A549 (cell line): ENCODE measurements around the gene TGIF1. TPM values are rescaled to one million over a fixed set of nuclear protein-coding genes. Genes with fewer than 3 reads are reported as not detected.

Experiments
- ATAC-seq, 2 experiments: fragments of 200-7000 bp in 1 of 2; fragments of >200 bp in 1 of 2; cut with Nextera tagmentation in 1 of 2; cut with Tn5 transposase in 1 of 2; 3 replicates each; pipeline versions ENCODE4 v1.8.0 to v1.9.1; 2018 to 2020; ENCODE audit warnings: mild to moderate bottlenecking in 1 of 2, moderate library complexity in 1 of 2
- CTCF ChIA-PET: fragments of 300-600 bp; sonication (Branson Sonifier 250); formaldehyde crosslinking; extraction: SDS; loops from one replicate; lab custom pipeline; 2021; ENCODE audit warnings: antibody characterized with exemption, inconsistent platforms; lab: Yijun Ruan, JAX
- POLR2A ChIA-PET: fragments of 350-600 bp; formaldehyde crosslinking; extraction: SDS; loops from one replicate; lab custom pipeline; 2021; ENCODE audit warnings: antibody characterized with exemption, inconsistent platforms; lab: Yijun Ruan, JAX
- DNase-seq, 2 experiments: peaks; one replicate each; pipeline versions ENCODE4 v3.0.0 to v3.0.0-alpha.2; 2011 to 2016; ENCODE audit warnings: low read depth in 1 of 2, low spot score in 1 of 2
- FAIRE-seq: peaks from 2 replicates; lab custom pipeline; 2011; peaks lifted over from hg19 to GRCh38; lab: Jason Lieb, UNC
- H3K27ac ChIP-seq, 2 experiments: fragments of >200 bp; sonication (Bioruptor Twin); formaldehyde crosslinking; 3 replicates each; pipeline ENCODE4 v1.5.1; 2016 to 2017
- H3K4me1 ChIP-seq: fragments of >200 bp; sonication (Bioruptor Twin); formaldehyde crosslinking; 3 replicates; pipeline ENCODE4 v1.6.1; 2016
- H3K4me2 ChIP-seq: fragments of >200 bp; sonication (Bioruptor Twin); formaldehyde crosslinking; 3 replicates; pipeline ENCODE4 v1.6.1; 2016
- H3K4me3 ChIP-seq: fragments of >200 bp; sonication (Bioruptor Twin); formaldehyde crosslinking; 3 replicates; pipeline ENCODE4 v1.5.1; 2016
- H3K9me3 ChIP-seq: fragments of >200 bp; sonication (Bioruptor Twin); formaldehyde crosslinking; 3 replicates; pipeline ENCODE4 v1.6.1; 2016
- CEBPB ChIP-seq, 2 experiments: fragments of >200 bp in 1 of 2; sonication (Bioruptor Twin) in 1 of 2; formaldehyde crosslinking in 1 of 2; IDR thresholded peaks; 2 replicates each; pipeline ENCODE4 v1.6.1; 2012 to 2016
- CHD4 ChIP-seq: fragments of 200-600 bp; sonication (generic); IDR thresholded peaks from 2 replicates; pipeline ENCODE4 v1.6.1; 2016; ENCODE audit warnings: antibody characterized with exemption, mild to moderate bottlenecking, borderline replicate concordance
- EHF ChIP-seq: fragments of 250-450 bp; sonication (Bioruptor Pico); IDR thresholded peaks from 2 replicates; pipeline ENCODE4 v1.5.0; 2020; ENCODE audit warnings: mild to moderate bottlenecking
- FOSL2 ChIP-seq, 2 experiments: fragments of 450-650 bp in 1 of 2; fragments of >200 bp in 1 of 2; sonication (Bioruptor Twin) in 1 of 2; formaldehyde crosslinking; IDR thresholded peaks; 2 replicates each; pipeline versions ENCODE4 v1.5.0 to v1.6.1; 2016 to 2020; ENCODE audit warnings: mild to moderate bottlenecking in 1 of 2, moderate library complexity in 1 of 2
- HDAC2 ChIP-seq: fragments of 200-600 bp; sonication (generic); IDR thresholded peaks from 2 replicates; pipeline ENCODE4 v1.6.1; 2016
- HEYL ChIP-seq: fragments of 250-450 bp; sonication (Bioruptor Pico); IDR thresholded peaks from 2 replicates; pipeline ENCODE4 v1.8.0; 2021; ENCODE audit warnings: mild to moderate bottlenecking, moderate library complexity
- HOXA7 ChIP-seq: fragments of 250-450 bp; sonication (Bioruptor Pico); IDR thresholded peaks from 2 replicates; pipeline ENCODE4 v1.5.0; 2020; ENCODE audit warnings: mild to moderate bottlenecking, moderate library complexity
- HOXB13 ChIP-seq: fragments of 250-450 bp; sonication (Bioruptor Pico); IDR thresholded peaks from 2 replicates; pipeline ENCODE4 v1.5.0; 2020; ENCODE audit warnings: low read depth, mild to moderate bottlenecking, moderate library complexity
- JUNB ChIP-seq: fragments of >200 bp; sonication (Bioruptor Twin); formaldehyde crosslinking; IDR thresholded peaks from 2 replicates; pipeline ENCODE4 v1.6.1; 2016
- MYC ChIP-seq: IDR thresholded peaks from 2 replicates; pipeline ENCODE4 v1.6.1; 2012; ENCODE audit warnings: mild to moderate bottlenecking, inconsistent platforms, low read length, improper control_type of control experiment, borderline replicate concordance
- NFE2L2 ChIP-seq: fragments of 150-350 bp; conservative IDR thresholded peaks from 2 replicates; pipeline ENCODE4 v1.6.1; 2014; ENCODE audit warnings: low read length
- NR3C1 ChIP-seq: fragments of >200 bp; sonication (Bioruptor Twin); formaldehyde crosslinking; IDR thresholded peaks from 3 replicates; pipeline ENCODE4 v1.6.1; 2017
- PHF8 ChIP-seq: fragments of 200-600 bp; sonication (generic); IDR thresholded peaks from 2 replicates; pipeline ENCODE4 v1.6.1; 2016; ENCODE audit warnings: low read depth, mild to moderate bottlenecking, antibody characterized with exemption, moderate library complexity, borderline replicate concordance
- POLR2A ChIP-seq: IDR thresholded peaks from 2 replicates; pipeline ENCODE4 v1.6.1; 2012; ENCODE audit warnings: mild to moderate bottlenecking, low read length
- RFX5 ChIP-seq: fragments of 450-650 bp; IDR thresholded peaks from 2 replicates; pipeline ENCODE4 v1.7.1; 2014; ENCODE audit warnings: antibody characterized with exemption, mild to moderate bottlenecking, moderate library complexity
- SMC3 ChIP-seq: fragments of >200 bp; sonication (Bioruptor Twin); formaldehyde crosslinking; IDR thresholded peaks from 3 replicates; pipeline ENCODE4 v1.6.1; 2018; ENCODE audit warnings: inconsistent platforms
- TP53 ChIP-seq: fragments of 250-450 bp; sonication (Bioruptor Pico); IDR thresholded peaks from 2 replicates; pipeline ENCODE4 v1.5.0; 2021; ENCODE audit warnings: mild to moderate bottlenecking, moderate library complexity
- ZC3H11A ChIP-seq: fragments of 450-650 bp; IDR thresholded peaks from 2 replicates; pipeline ENCODE4 v1.6.1; 2014; ENCODE audit warnings: antibody characterized with exemption, mild to moderate bottlenecking
- ZFP36 ChIP-seq: fragments of 450-650 bp; IDR thresholded peaks from 2 replicates; pipeline ENCODE4 v1.6.1; 2014; ENCODE audit warnings: borderline replicate concordance; ENCODE audit not compliant: partially characterized antibody
- ZSCAN20 ChIP-seq: fragments of 250-450 bp; sonication (Bioruptor Pico); IDR thresholded peaks from 2 replicates; pipeline ENCODE4 v1.8.0; 2022; ENCODE audit warnings: mild to moderate bottlenecking, moderate library complexity
- WGBS: methylation state at CpG from one replicate; pipeline ENCODE4 v1.1.6; 2017; ENCODE audit errors: missing lambda C conversion rate; 5-methylcytosine and 5-hydroxymethylcytosine counted together
- polyA plus RNA-seq, 4 experiments: library from polyadenylated mRNA; depleted of rRNA in 3 of 4; stranded (reverse); fragments of >200 nt; fragmentation: RNase III in 1 of 4; extraction: RNeasy Plus Mini Kit Qiagen cat#74134 plus additional on column Dnase treatment in 1 of 4; gene quantifications; 2 replicates in 3 of 4; 3 replicates in 1 of 4; pipeline ENCODE4 v1.2.3, GENCODE V29; 2011 to 2017
- TF ChIP-seq, protein P1 (sequence below): fragments of >200 bp; sonication (Bioruptor Twin); formaldehyde crosslinking; IDR thresholded peaks from 2 replicates; pipeline ENCODE4 v1.6.1; 2016
- TF ChIP-seq, protein P2 (sequence below): IDR thresholded peaks from 2 replicates; pipeline ENCODE4 v1.6.1; 2012
- TF ChIP-seq, protein P3 (sequence below): fragments of 250-450 bp; sonication (Bioruptor Pico); IDR thresholded peaks from 2 replicates; pipeline ENCODE4 v1.5.0; 2020; ENCODE audit warnings: low read depth, mild to moderate bottlenecking, moderate library complexity

The TGIF1 gene
- polyA plus RNA-seq, 2 of the 4 experiments (the other 2 are of a cell fraction) = 160 to 174 TPM

DNA sequence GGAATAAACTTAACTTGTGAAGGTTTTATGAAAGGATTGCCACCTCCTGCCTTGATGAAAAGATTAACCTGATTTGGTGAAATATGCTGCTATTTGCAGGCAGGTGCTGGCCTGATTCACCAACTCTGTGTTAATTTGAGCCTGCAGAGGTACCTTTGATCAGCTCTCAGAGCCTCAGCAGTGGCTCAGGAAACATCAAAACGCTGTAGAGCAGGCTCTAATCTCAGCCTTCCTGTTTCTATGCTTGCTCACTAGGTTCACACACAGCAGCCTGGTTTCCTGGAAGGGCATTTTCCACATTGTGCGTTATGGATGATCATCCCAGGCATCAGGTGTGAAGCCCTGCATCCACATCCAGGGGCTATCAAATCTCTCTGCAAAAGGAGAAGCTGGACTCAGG, 16.9 kb downstream of the TGIF1 start:
- TF ChIP-seq MYC = no peak
- TF ChIP-seq, protein P1, sequence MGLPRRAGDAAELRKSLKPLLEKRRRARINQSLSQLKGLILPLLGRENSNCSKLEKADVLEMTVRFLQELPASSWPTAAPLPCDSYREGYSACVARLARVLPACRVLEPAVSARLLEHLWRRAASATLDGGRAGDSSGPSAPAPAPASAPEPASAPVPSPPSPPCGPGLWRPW = no peak
- TF ChIP-seq EHF = no peak
- TF ChIP-seq NR3C1 = no peak
- no peak for TF ChIP-seq HEYL (CRISPR knock-in tag)
- TF ChIP-seq PHF8 = no peak
- TF ChIP-seq, protein P2, sequence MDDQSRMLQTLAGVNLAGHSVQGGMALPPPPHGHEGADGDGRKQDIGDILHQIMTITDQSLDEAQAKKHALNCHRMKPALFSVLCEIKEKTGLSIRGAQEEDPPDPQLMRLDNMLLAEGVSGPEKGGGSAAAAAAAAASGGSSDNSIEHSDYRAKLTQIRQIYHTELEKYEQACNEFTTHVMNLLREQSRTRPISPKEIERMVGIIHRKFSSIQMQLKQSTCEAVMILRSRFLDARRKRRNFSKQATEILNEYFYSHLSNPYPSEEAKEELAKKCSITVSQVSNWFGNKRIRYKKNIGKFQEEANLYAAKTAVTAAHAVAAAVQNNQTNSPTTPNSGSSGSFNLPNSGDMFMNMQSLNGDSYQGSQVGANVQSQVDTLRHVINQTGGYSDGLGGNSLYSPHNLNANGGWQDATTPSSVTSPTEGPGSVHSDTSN = no peak
- no peak for TF ChIP-seq POLR2A
- no peak for TF ChIP-seq ZC3H11A
- no peak for TF ChIP-seq FOSL2 (IDR thresholded peaks at IDR 0.05)
- TF ChIP-seq FOSL2 (CRISPR knock-in tag; IDR thresholded peaks at IDR 0.05) = no peak
- TF ChIP-seq CHD4 = no peak
- TF ChIP-seq, all 56 proteins: peak for 0
- H3K4me2 ChIP-seq = no peak overlapping the region; the same call in 2 of the 3 replicates
- CTCF ChIA-PET = interaction anchor here (0.6 to 3.3 kb wide), 7 partner anchors 14 to 199 kb away, joined by 3 to 20 read pairs (median 7); no protein-coding TSS in a partner anchor
- H3K4me3 ChIP-seq = no peak overlapping the region
- H3K4me1 ChIP-seq = peaks cover 44% of the 10 kb centered on the region
- POLR2A ChIA-PET = interaction anchor here (0.6 to 2.0 kb wide), 3 partner anchors 12 to 129 kb away, joined by 5 to 13 read pairs (median 6); no protein-coding TSS in a partner anchor
- 55% methylated on average over 2 of the region's 2 CpGs for WGBS
- DNase-seq (no peak), FAIRE-seq (no peak), ATAC-seq (peak in 1 of 2 experiments; percentile 19; a peak in 3 of 6 replicates)
- H3K9me3 ChIP-seq = no peaks in the 10 kb centered on the region
- peak overlapping the region; percentile 49 to 63; a peak in 5 of 6 replicates for H3K27ac ChIP-seq

DNA sequence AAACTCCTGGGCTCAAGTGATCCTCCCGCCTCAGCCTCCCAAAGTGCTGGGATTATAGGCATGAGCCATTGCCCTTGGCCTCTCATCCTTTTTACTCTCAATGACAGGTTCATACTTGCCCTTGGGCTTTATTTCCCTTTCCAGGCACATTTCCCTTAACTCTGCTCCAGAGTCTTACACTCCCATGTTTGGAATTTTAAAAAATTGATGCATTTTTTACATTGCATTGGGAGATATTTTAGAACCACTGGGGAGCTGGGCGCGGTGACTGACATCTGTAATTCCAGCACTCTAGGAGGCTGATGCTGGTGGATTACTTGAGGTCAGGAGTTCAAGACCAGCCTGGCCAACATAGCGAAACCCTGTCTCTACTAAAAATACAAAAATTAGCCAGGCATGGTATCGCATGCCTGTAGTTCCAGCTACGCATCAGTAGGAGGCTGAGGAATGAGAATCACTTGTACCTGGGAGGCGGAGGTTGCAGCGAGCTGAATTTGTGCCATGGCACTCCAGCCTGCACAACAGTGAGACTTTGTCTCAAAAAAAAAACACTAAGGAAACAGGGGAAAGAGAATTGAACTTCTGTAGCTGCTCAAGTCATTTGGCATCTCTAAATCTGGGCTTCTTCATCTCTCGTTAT, 18.2 kb downstream of the TGIF1 start:
- CTCF ChIA-PET = interaction anchor here (1.0 to 1.7 kb wide), 2 partner anchors 10 to 117 kb away, joined by 3 to 5 read pairs; no protein-coding TSS in a partner anchor
- ATAC-seq = no peak
- POLR2A ChIA-PET = interaction anchor here (1.0 kb wide), 1 partner anchor 126 kb away, joined by 3 read pairs; no protein-coding TSS in a partner anchor
- Histone ChIP-seq H3K9me3 (no peaks in the 10 kb centered on the region), H3K27ac (peak overlapping the region in 1 of 2 experiments; percentile 67; a peak in 1 of 6 replicates), H3K4me2 (no peak overlapping the region), H3K4me3 (no peak overlapping the region), H3K4me1 (peaks cover 31% of the 10 kb centered on the region)
- no peak for TF ChIP-seq HOXA7 (CRISPR knock-in tag)
- TF ChIP-seq, protein P3, sequence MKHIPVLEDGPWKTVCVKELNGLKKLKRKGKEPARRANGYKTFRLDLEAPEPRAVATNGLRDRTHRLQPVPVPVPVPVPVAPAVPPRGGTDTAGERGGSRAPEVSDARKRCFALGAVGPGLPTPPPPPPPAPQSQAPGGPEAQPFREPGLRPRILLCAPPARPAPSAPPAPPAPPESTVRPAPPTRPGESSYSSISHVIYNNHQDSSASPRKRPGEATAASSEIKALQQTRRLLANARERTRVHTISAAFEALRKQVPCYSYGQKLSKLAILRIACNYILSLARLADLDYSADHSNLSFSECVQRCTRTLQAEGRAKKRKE (CRISPR knock-in tag) = no peak
- WGBS = 96% methylated on average over 8 of the region's 9 CpGs
- FAIRE-seq = no peak
- DNase-seq = no peak

DNA sequence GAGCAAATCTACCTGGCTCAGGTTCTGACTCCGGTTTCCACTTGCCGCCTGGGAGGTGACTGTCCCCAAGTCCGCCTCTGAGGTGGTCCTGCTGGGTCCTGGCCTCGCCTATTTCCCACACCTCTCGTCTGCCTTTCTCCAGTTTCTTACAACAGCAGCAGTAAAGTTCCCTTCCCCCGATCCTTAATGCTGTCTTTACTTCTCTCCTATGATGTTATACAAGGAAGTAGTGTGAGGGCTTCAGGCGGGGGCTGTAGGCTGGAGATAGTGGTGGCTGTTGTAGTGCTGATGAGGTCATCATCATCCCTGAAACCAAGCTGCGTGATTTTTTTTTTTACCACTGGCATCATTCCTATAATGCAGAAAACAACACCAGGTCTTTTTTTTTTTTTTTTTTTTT, 18.9 kb downstream of the TGIF1 start:
- ChIA-PET POLR2A (no interaction called here), CTCF (interaction anchor here (1.7 kb wide), 1 partner anchor 117 kb away, joined by 5 read pairs; no protein-coding TSS in a partner anchor)
- peak in 1 of 2 experiments; percentile 61 for DNase-seq
- peak overlapping the region in 1 of 2 experiments; percentile 67; a peak in 2 of 6 replicates for H3K27ac ChIP-seq
- H3K4me2 ChIP-seq = no peak overlapping the region
- peaks cover 28% of the 10 kb centered on the region for H3K4me1 ChIP-seq
- ATAC-seq = peak; percentile 36 to 58; a peak in 3 of 6 replicates
- H3K4me3 ChIP-seq = no peak overlapping the region
- TF ChIP-seq ZSCAN20 = no peak
- TF ChIP-seq CEBPB (IDR thresholded peaks at IDR 0.05) = no peak
- TF ChIP-seq, protein P1 = no peak
- TF ChIP-seq HOXB13 (CRISPR knock-in tag) = no peak
- no peak for TF ChIP-seq HDAC2
- no peak for TF ChIP-seq TP53
- no peak for TF ChIP-seq RFX5
- TF ChIP-seq ZFP36 = no peak
- no peak for TF ChIP-seq HEYL (CRISPR knock-in tag)
- TF ChIP-seq JUNB = no peak
- no peak for TF ChIP-seq NFE2L2
- no peak for TF ChIP-seq SMC3
- no peak for TF ChIP-seq POLR2A
- H3K9me3 ChIP-seq = no peaks in the 10 kb centered on the region
- no peak for FAIRE-seq
- WGBS = 86% methylated on average over 8 of the region's 8 CpGs
